Effector memory CD8-positive, alpha-beta T cell (primary cell): ENCODE results near the gene SNX14.
"Not testable (repeated sequence)": the region's sequence is repeated elsewhere in the genome, so short reads cannot be mapped to it uniquely, and the experiment has no call there.

Source experiments
- ATAC-seq: fragments of 150-1000 bp; cut with Tn5 transposase; replicated peaks from 2 replicates; pipeline ENCODE4 v1.10.0; 2021; ENCODE audit warnings: mild to moderate bottlenecking, moderate library complexity
- DNase-seq, 3 experiments: peaks; one replicate each; pipeline ENCODE4 v3.0.0; 2021
- H3K27ac Mint-ChIP-seq, 2 donors: one replicate each; pipeline ENCODE4 v1.8.0; 2022; ENCODE audit warnings: mild to moderate bottlenecking in 2 of 2, mixed read lengths in 2 of 2, moderate library complexity in 2 of 2
- H3K27me3 Mint-ChIP-seq, 2 donors: one replicate each; pipeline ENCODE4 v1.8.0; 2022; ENCODE audit warnings: mixed read lengths in 2 of 2
- H3K36me3 Mint-ChIP-seq: one replicate; pipeline ENCODE4 v1.8.0; 2022; ENCODE audit warnings: mild to moderate bottlenecking, moderate library complexity, mixed read lengths; ENCODE audit not compliant: insufficient read depth
- H3K4me1 Mint-ChIP-seq, 2 donors: one replicate each; pipeline ENCODE4 v1.8.0; 2022; ENCODE audit warnings: low read depth in 2 of 2, mixed read lengths in 2 of 2
- H3K4me3 Mint-ChIP-seq, 2 donors: one replicate each; pipeline ENCODE4 v1.8.0; 2022; ENCODE audit warnings: mild to moderate bottlenecking in 2 of 2, mixed read lengths in 2 of 2, moderate library complexity in 2 of 2
- H3K9me3 Mint-ChIP-seq, 2 donors: one replicate each; pipeline ENCODE4 v1.8.0; 2022; ENCODE audit warnings: mixed read lengths in 2 of 2

Gene SNX14

GRCh38 chr6:85537055-85537494 lies 56.6 kb downstream of the SNX14 start:
- no peak for DNase-seq
- H3K4me1 Mint-ChIP-seq, result no peaks in the 10 kb centered on the region
- H3K36me3 Mint-ChIP-seq, result peaks cover 31% of the 10 kb centered on the region
- no peak overlapping the region for H3K4me3 Mint-ChIP-seq
- no peaks in the 10 kb centered on the region for H3K9me3 Mint-ChIP-seq
- no peaks in the 10 kb centered on the region for H3K27me3 Mint-ChIP-seq
- H3K27ac Mint-ChIP-seq, result peak overlapping the region in 1 of 2 donors; percentile 62
- no peak for ATAC-seq

DNA sequence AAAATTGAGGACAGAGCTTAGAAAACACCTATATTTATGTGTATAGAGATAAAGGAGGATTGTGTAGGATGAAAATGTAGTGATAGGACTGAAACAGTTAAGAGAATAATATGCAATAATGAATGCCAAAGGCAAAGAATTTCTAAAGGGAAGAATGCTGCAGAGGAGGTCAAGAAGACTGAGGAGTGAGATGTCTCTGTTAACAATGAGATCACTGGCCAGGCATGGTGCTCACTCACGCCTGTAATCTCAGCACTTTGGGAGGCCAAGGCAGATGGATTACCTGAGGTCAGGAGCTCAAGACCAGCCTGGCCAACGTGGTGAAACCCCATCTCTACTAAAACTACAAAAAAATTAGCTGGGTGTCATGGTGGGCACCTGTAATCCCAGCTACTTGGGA lies 69.4 kb downstream of the SNX14 start:
- not testable (repeated sequence) for ATAC-seq, H3K27me3 Mint-ChIP-seq, H3K4me3 Mint-ChIP-seq, H3K4me1 Mint-ChIP-seq, H3K27ac Mint-ChIP-seq, DNase-seq, H3K9me3 Mint-ChIP-seq
- peaks cover 59% of the 10 kb centered on the region for H3K36me3 Mint-ChIP-seq

- peaks cover 82% of the 10 kb centered on the region for H3K36me3 Mint-ChIP-seq
- DNase-seq (no peak), ATAC-seq (no peak)
- no peaks in the 10 kb centered on the region for H3K9me3 Mint-ChIP-seq
- no peak overlapping the region for H3K4me3 Mint-ChIP-seq
- H3K4me1 Mint-ChIP-seq, result no peaks in the 10 kb centered on the region
- H3K27me3 Mint-ChIP-seq, result no peaks in the 10 kb centered on the region
- H3K27ac Mint-ChIP-seq, result no peak overlapping the region
These were observed 77.5 kb downstream of the SNX14 start for GRCh38 chr6:85516168-85516567.

GRCh38 chr6:85506441-85507093 lies 87.1 kb downstream of the SNX14 start:
- H3K4me1 Mint-ChIP-seq, result peaks cover 0 to 5% of the 10 kb centered on the region in 2 donors
- H3K27me3 Mint-ChIP-seq, result no peaks in the 10 kb centered on the region
- H3K36me3 Mint-ChIP-seq, result peaks cover 38% of the 10 kb centered on the region
- no peak overlapping the region for H3K4me3 Mint-ChIP-seq
- no peak for DNase-seq
- peak overlapping the region in 1 of 2 donors; percentile 72 for H3K27ac Mint-ChIP-seq
- no peak for ATAC-seq
- H3K9me3 Mint-ChIP-seq, result no peaks in the 10 kb centered on the region

GRCh38 chr6:85498596-85499258 lies 94.9 kb downstream of the SNX14 start:
- H3K9me3 Mint-ChIP-seq, result peaks cover 0 to 9% of the 10 kb centered on the region in 2 donors
- no peaks in the 10 kb centered on the region for H3K27me3 Mint-ChIP-seq
- ATAC-seq, result peak; percentile 61
- peaks cover 15 to 21% of the 10 kb centered on the region in 2 donors for H3K4me1 Mint-ChIP-seq
- H3K27ac Mint-ChIP-seq, result no peak overlapping the region
- H3K4me3 Mint-ChIP-seq, result no peak overlapping the region
- H3K36me3 Mint-ChIP-seq, result peaks cover 5% of the 10 kb centered on the region
- DNase-seq, result no peak

DNA sequence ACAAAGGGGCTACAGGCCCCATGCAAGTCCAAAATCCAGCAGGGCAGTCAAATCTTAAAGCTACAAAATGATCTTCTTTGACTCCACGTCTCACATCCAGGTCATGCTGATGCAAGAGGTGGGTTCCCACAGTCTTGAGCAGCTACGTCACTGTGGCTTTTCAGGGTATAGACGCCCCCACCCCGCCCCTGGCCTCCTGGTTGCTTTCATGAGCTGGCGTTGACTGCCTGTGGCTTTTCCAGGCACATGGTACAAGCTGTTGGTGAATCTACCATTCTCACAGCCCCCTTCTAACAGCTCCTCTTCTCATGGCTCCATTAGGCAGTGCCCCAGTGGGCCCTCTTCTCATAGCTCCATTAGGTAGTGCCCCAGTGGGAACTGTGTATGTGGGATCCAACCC lies 96.8 kb downstream of the SNX14 start:
- peaks cover 15 to 21% of the 10 kb centered on the region in 2 donors for H3K4me1 Mint-ChIP-seq
- H3K27ac Mint-ChIP-seq, result no peak overlapping the region
- no peak overlapping the region for H3K4me3 Mint-ChIP-seq
- DNase-seq (no peak), ATAC-seq (no peak)
- H3K9me3 Mint-ChIP-seq, result peaks cover 0 to 9% of the 10 kb centered on the region in 2 donors
- no peaks in the 10 kb centered on the region for H3K27me3 Mint-ChIP-seq
- H3K36me3 Mint-ChIP-seq, result no peaks in the 10 kb centered on the region

DNA sequence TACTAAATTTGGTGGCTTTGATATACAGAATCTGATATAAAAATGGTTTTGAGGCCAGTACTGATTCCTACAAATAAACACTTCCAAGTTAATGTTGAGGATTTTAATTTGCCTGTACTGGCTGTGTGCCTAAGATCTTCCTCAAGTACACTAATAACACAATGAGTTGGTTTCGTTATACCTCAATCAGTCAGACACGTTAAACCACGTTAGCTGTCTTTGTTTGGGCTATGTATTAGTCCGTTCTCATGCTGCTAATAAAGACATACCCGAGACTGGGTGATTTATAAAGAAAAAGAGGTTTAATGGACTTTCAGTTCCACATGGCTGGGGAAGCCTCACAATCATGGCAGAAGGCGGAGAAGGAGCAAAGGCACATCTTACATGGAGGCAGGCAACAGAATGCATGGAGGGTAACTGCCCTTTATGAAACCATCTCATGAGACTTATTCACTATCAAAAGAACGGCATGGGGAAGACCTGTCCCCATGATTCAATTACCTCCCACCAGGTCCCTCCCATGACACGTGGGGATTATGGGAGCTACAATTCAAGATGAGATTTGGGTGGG lies 97.6 kb downstream of the SNX14 start:
- DNase-seq (no peak), ATAC-seq (no peak)
- H3K9me3 Mint-ChIP-seq, result peaks cover 0 to 9% of the 10 kb centered on the region in 2 donors
- no peaks in the 10 kb centered on the region for H3K36me3 Mint-ChIP-seq
- H3K27ac Mint-ChIP-seq, result peak overlapping the region in 1 of 2 donors; percentile 36
- no peak overlapping the region for H3K4me3 Mint-ChIP-seq
- H3K27me3 Mint-ChIP-seq, result no peaks in the 10 kb centered on the region
- peaks cover 15 to 21% of the 10 kb centered on the region in 2 donors for H3K4me1 Mint-ChIP-seq

DNA sequence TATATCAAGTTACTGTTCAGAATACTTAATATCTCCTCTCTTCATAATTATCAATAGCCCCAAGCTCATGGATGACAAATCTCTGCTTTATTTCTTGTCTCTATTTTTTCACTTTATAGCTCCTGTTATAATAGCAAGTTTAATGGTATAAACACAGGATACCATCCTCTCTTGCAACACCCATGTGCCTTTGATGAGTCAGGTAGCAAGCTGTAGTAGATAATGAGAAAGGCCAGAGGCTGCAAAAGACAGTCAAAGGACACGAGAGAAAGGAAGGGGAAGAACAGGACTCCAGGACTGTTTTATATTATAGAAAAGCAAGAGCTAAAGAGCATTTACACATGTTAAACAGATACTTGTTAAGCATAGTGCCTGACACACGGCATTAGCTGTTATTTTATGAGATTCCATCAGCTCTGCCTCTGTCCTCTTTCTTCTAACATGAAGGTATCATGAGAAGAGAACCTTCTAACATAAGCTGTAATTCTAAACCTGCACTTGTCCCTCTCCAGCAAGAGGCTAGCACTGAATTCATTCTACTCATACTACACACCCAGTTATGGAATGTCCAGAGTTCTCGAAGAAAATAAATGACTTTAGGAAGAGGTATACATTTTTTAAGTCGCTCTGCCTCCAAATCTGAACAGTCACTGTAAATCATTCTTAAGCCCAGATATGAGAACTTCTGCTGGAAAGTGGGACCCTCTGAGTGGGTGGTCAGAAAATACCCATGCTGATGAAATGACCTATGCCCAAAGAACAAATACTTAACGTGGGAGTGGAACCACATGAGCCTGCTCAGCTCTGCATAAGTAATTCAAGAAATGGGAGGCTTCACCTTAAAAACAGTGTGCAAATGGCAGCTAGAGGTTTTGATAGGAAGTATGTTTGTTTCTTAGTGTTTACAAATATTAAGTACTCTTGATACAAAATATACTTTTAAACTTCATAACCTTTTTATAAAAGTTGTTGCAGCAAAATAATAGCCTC lies 98.8 kb downstream of the SNX14 start:
- DNase-seq, result no peak
- Mint-ChIP-seq H3K9me3 (peaks cover 1 to 9% of the 10 kb centered on the region in 2 donors), H3K27ac (peak overlapping the region in 1 of 2 donors; percentile 53), H3K4me1 (peaks cover 14 to 15% of the 10 kb centered on the region in 2 donors), H3K27me3 (no peaks in the 10 kb centered on the region), H3K4me3 (no peak overlapping the region), H3K36me3 (no peaks in the 10 kb centered on the region)
- ATAC-seq, result no peak

DNA sequence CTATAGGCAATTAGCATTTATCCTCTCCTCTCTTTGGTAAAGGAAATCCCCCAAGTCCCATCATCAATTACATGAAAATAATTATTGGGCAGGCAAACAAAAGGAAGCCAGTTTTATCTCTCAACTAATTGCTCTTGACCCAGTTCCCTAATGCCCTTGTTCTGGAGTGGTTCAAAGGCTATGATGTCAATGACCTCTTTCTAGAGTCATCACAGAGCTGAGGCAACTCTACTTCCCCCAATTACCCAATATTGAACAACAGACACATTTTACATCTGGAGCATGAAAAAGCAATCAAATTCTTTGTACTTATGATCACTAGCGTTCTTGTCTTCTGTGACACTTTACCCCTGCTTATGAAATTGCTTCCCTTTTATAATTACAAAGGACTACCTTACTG lies 100.3 kb downstream of the SNX14 start:
- ATAC-seq, result no peak
- Mint-ChIP-seq H3K4me1 (peaks cover 4 to 7% of the 10 kb centered on the region in 2 donors), H3K27ac (peak overlapping the region; percentile 13 to 20), H3K9me3 (peaks cover 1 to 9% of the 10 kb centered on the region in 2 donors), H3K4me3 (no peak overlapping the region), H3K36me3 (no peaks in the 10 kb centered on the region), H3K27me3 (no peaks in the 10 kb centered on the region)
- DNase-seq, result no peak

- no peak for ATAC-seq
- Mint-ChIP-seq H3K4me3 (no peak overlapping the region), H3K27ac (no peak overlapping the region), H3K27me3 (no peaks in the 10 kb centered on the region), H3K4me1 (no peaks in the 10 kb centered on the region), H3K36me3 (no peaks in the 10 kb centered on the region), H3K9me3 (peaks cover 0 to 1% of the 10 kb centered on the region in 2 donors)
- no peak for DNase-seq
These were observed 103.0 kb downstream of the SNX14 start for GRCh38 chr6:85490516-85491248.

DNA sequence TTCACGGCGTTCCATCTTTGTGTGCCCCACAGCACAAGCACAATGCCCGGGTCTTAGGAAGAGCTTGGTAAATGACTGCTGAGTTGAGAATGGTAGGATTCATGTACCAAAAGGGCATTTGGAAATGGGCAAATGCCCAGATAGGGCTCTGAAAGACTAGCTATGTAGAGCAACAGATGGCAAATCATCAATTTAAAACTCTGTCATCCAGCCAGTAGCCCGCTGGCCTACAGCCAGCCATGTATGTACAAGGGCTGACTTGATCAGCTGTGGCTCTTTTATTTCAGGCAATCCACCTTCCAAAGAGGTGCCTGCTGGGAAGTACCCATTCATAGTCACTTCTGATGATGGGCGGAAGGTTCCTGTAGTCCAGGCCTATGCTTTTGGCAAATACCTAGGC lies 108.7 kb downstream of the SNX14 start:
- H3K9me3 Mint-ChIP-seq, result no peaks in the 10 kb centered on the region
- H3K4me1 Mint-ChIP-seq, result peaks cover 3 to 8% of the 10 kb centered on the region in 2 donors
- no peak overlapping the region for H3K4me3 Mint-ChIP-seq
- DNase-seq, result no peak
- peaks cover 3% of the 10 kb centered on the region for H3K36me3 Mint-ChIP-seq
- H3K27ac Mint-ChIP-seq, result no peak overlapping the region
- no peak for ATAC-seq
- no peaks in the 10 kb centered on the region for H3K27me3 Mint-ChIP-seq

GRCh38 chr6:85483846-85484245 lies 109.8 kb downstream of the SNX14 start:
- no peaks in the 10 kb centered on the region for H3K27me3 Mint-ChIP-seq
- peaks cover 3% of the 10 kb centered on the region for H3K36me3 Mint-ChIP-seq
- no peak for ATAC-seq
- no peak overlapping the region for H3K4me3 Mint-ChIP-seq
- DNase-seq, result no peak
- no peak overlapping the region for H3K27ac Mint-ChIP-seq
- peaks cover 3 to 8% of the 10 kb centered on the region in 2 donors for H3K4me1 Mint-ChIP-seq
- no peaks in the 10 kb centered on the region for H3K9me3 Mint-ChIP-seq
